ENCODE data around the gene ADAMTS17. TPM values are rescaled to one million over a fixed set of nuclear protein-coding genes. Genes with fewer than 3 reads are reported as not detected.

Gene ADAMTS17
- total and polyA plus RNA-seq, 2 experiments from 2014 or later = 3.7 to 4.4 TPM

- no peaks in the 10 kb centered on the region for H3K4me1 ChIP-seq (ENCODE audit: insufficient read depth)
- WGBS (ENCODE audit: low lambda C conversion rate, missing lambda C conversion rate) = 83% methylated on average over 5 of the region's 5 CpGs
Measured at GRCh38 chr15:100284191-100284590, 57.6 kb downstream of the ADAMTS17 start.

GRCh38 chr15:100281096-100281917 is 60.5 kb downstream of the ADAMTS17 start:
- DNase-seq (ENCODE audit: low spot score) = no peak
- Histone ChIP-seq H3K9me3 (ENCODE audit: low read depth) (no peaks in the 10 kb centered on the region), H3K79me2 (no peaks in the 10 kb centered on the region), H3K27ac (no peak overlapping the region), H2AFZ (no peak overlapping the region), H3K4me2 (no peak overlapping the region), H3K4me3 (no peak overlapping the region), H4K20me1 (ENCODE audit: insufficient read depth, poor library complexity, severe bottlenecking) (no peaks in the 10 kb centered on the region), H3K4me1 (ENCODE audit: insufficient read depth) (peaks cover 6% of the 10 kb centered on the region), H3K36me3 (replicated peaks; ENCODE audit: insufficient read depth, low read depth) (no peaks in the 10 kb centered on the region), H3K9me2 (replicated peaks; ENCODE audit: insufficient read depth) (no peaks in the 10 kb centered on the region), H3K27me3 (no peaks in the 10 kb centered on the region)
- TF ChIP-seq CTCF (IDR thresholded peaks at IDR 0.05; ENCODE audit: poor library complexity) = no peak
- TF ChIP-seq EZH2 (IDR thresholded peaks at IDR 0.05; ENCODE audit: borderline replicate concordance) = no peak
- TF ChIP-seq EZH2phosphoT487 (IDR thresholded peaks at IDR 0.05; ENCODE audit: low read depth, severe bottlenecking, unreplicated experiment) = no peak
- WGBS (ENCODE audit: low lambda C conversion rate, missing lambda C conversion rate) = 97% methylated on average over 30 of the region's 30 CpGs

More at GRCh38 chr15:100284191-100284590, 57.6 kb downstream of the ADAMTS17 start:
- no peak for TF ChIP-seq CTCF (IDR thresholded peaks at IDR 0.05; ENCODE audit: poor library complexity)
- TF ChIP-seq EZH2 (IDR thresholded peaks at IDR 0.05; ENCODE audit: borderline replicate concordance) = no peak
- no peak for TF ChIP-seq EZH2phosphoT487 (IDR thresholded peaks at IDR 0.05; ENCODE audit: low read depth, severe bottlenecking, unreplicated experiment)
- no peak overlapping the region for H3K4me2 ChIP-seq
- no peaks in the 10 kb centered on the region for H3K9me2 ChIP-seq (replicated peaks; ENCODE audit: insufficient read depth)
- H3K27me3 ChIP-seq = no peaks in the 10 kb centered on the region
- no peaks in the 10 kb centered on the region for H3K79me2 ChIP-seq
- no peaks in the 10 kb centered on the region for H3K36me3 ChIP-seq (replicated peaks; ENCODE audit: insufficient read depth, low read depth)
- H2AFZ ChIP-seq = no peak overlapping the region
- H4K20me1 ChIP-seq (ENCODE audit: insufficient read depth, poor library complexity, severe bottlenecking) = no peaks in the 10 kb centered on the region
- DNase-seq (ENCODE audit: low spot score) = no peak
- no peak overlapping the region for H3K4me3 ChIP-seq
- H3K9me3 ChIP-seq (ENCODE audit: low read depth) = no peaks in the 10 kb centered on the region
- H3K27ac ChIP-seq = no peak overlapping the region

- TF ChIP-seq EZH2phosphoT487 (IDR thresholded peaks at IDR 0.05; ENCODE audit: low read depth, severe bottlenecking, unreplicated experiment) = no peak
- TF ChIP-seq CTCF (IDR thresholded peaks at IDR 0.05; ENCODE audit: poor library complexity) = no peak
- no peak for TF ChIP-seq EZH2 (IDR thresholded peaks at IDR 0.05; ENCODE audit: borderline replicate concordance)
- DNase-seq (ENCODE audit: low spot score) = no peak
- Histone ChIP-seq H3K4me2 (no peak overlapping the region), H3K36me3 (replicated peaks; ENCODE audit: insufficient read depth, low read depth) (no peaks in the 10 kb centered on the region), H3K27me3 (no peaks in the 10 kb centered on the region), H3K9me3 (ENCODE audit: low read depth) (no peaks in the 10 kb centered on the region), H4K20me1 (ENCODE audit: insufficient read depth, poor library complexity, severe bottlenecking) (no peaks in the 10 kb centered on the region), H3K79me2 (no peaks in the 10 kb centered on the region), H3K4me3 (no peak overlapping the region), H2AFZ (no peak overlapping the region), H3K9me2 (replicated peaks; ENCODE audit: insufficient read depth) (no peaks in the 10 kb centered on the region), H3K4me1 (ENCODE audit: insufficient read depth) (peaks cover 6% of the 10 kb centered on the region), H3K27ac (no peak overlapping the region)
- 82% methylated on average over 2 of the region's 2 CpGs for WGBS (ENCODE audit: low lambda C conversion rate, missing lambda C conversion rate)
Measured at GRCh38 chr15:100279849-100280248, 61.9 kb downstream of the ADAMTS17 start.

All from hepatocyte (in vitro differentiated cells).